NK-92 (cell line): ENCODE data around the gene SVIL.
"Not testable (repeated sequence)": the region's sequence is repeated elsewhere in the genome, so short reads cannot be mapped to it uniquely, and the experiment has no call there.

Source experiments
- DNase-seq: peaks from one replicate; lab custom pipeline; 2025; ENCODE audit not compliant: unreplicated experiment; lab: John Stamatoyannopoulos, UW

SVIL gene

GRCh38 chr10:29607576-29607975 lies 27.2 kb downstream of the SVIL start:
- no peak for DNase-seq

GRCh38 chr10:29606693-29607092 lies 28.1 kb downstream of the SVIL start:
- not testable (repeated sequence) for DNase-seq

DNA sequence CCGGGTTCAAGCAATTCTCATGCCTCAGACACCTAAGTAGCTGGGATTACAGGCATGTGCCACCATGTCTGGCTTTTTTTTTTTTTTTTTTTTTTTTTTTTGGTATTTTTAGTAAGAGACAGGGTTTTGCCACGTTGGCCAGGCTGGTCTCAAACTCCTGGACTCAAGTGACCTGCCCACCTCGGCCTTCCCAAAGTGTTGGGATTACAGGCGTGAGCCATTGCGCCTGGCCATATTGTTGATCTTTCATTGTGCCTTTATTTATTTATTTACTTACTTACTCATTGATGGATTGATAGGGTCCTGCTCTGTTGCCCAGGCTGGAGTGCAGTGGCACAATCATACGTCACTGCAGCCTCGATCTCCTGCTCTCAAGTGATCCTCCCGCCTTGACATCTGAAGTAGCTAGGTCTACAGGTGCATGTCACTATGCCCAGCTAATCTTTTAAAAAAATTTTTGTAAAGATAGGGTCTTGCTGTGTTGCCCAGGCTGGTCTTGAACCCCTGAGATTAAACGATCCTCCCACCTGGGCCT lies 30.4 kb downstream of the SVIL start:
- DNase-seq, result no peak

DNA sequence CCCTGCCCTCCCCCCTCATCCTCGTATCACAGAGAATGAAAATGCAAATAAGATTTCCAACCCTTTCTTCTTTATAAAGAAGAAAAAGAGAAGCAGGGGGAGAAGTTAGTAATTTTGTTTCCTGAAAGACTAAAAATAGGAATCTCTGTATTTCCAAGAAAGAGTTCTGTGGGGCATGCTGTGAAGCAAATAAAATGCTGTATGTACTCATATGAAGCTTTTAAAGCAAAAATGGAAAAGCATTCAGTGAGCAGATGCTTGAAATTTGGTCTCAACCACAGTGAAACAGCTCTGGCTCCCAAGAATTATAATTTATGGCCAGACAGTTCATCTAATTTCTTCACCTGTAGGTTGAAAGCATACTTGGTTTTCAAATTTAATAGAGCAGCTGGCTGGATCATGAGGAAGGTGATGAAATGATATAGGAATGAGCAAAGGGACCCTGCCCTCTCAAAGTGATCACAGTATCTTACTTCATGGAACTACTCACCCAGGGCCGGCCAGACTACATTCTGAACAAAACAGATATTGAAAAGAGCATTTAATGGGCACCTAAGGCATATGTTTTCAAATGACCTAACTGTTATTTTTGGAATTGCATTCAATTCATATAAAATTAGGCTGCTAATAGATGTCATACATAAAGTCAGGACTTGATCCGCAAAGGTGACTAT lies 31.4 kb downstream of the SVIL start:
- DNase-seq, result no peak

DNA sequence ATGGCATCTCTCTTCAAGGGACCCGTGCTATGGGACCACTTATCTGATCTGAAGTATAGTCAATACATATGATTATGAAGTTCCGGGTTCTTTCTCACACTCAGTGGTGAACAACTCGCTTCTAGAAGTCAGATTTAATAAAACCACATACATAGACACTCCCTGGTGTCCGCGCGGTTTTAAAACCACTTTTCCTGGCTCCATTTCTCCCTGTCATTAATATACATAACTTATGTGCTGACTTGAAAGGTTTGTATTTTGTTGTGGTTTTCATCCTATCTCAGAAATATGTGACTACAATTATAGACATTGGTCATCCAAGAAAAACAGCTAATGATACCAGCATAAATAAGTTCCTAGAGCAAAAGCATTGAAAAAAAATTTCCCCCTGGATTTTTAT lies 34.0 kb downstream of the SVIL start:
- no peak for DNase-seq

- DNase-seq, result no peak
Measured at GRCh38 chr10:29600067-29600466, 34.7 kb downstream of the SVIL start.

GRCh38 chr10:29598851-29599311 lies 35.9 kb downstream of the SVIL start:
- DNase-seq, result no peak

DNA sequence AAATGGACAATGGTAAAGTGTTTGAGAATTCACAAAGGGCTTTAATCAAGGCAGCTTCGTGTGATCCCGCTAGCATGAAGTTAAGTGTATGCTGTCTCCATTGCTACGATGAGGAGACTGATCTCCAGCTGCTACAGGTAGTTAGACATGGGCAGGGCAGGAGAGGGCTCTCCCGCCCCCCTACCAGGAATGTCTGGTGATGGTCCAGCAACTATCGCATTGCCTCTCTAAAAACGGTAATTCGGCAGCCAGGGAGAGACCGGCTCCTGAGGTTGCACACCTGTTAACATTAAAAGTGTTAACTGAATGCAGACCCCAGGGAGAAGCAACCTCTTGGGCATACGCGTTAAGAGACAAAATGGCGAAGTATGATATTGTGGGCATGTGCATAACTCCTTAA lies 37.9 kb downstream of the SVIL start:
- no peak for DNase-seq

- no peak for DNase-seq
Measured at GRCh38 chr10:29596356-29596755, 38.4 kb downstream of the SVIL start.

DNA sequence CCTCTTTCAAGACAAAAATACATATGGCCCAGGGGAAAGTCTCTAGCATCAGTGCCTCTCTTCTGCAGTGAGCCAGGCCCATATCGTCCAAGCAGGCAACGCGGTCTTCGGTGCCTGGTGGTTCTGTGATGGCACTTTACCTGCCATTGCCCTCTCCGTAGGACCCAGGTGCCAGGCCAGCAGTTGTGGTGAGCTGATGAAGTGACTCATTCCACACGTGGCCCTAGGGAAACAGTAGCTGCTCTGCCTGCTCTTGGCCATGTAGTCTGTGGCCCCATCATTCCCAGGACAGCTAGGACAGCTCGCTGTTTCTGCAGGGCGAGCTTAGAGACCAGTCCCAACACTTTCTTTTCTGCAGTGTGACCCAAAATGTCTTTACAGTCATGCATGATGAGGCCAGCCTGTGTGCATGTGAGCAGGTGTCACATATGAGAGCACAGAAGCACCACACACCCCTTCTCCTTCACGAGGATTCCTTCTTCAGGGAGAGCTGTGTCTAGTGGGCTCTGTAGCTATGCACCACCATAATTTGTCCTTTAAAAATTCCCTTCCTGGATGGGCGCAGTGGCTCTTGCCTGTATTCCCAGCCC lies 39.0 kb downstream of the SVIL start:
- DNase-seq, result no peak

DNA sequence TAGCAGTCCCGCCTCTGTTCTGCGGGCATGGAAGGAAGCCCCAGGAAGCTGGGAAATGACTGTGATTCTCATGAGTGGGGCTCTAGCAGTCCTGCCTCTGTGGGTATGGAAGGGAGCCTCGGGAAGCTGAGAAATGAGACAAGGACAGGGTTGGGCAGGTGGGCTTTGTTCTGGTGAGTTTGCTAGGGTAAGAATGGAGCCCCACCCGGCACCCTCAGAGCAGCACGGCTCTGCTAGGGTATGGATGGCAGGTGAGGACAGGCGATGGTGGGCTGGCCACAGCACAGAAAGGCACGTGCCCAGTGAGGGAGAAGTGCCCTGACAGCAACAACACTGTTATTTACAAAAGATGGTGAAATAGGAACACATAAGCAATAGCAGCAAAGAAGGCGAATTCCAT lies 39.6 kb downstream of the SVIL start:
- DNase-seq, result no peak

DNA sequence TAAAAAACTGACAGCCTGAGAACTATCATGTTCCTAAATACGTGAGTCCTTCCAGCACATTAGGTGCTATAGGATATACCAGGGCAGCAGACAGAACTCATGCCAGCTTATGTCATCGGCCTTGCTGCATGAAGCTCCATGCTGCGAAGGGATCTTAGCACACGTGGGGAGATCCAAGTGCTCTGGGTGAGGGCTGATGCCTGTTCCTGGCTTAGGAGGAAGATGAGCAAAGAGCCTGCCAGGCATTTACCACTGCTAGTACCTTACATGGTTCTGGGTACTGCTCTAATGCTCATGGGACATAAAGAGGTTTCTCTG lies 43.2 kb downstream of the SVIL start:
- DNase-seq, result no peak

DNA sequence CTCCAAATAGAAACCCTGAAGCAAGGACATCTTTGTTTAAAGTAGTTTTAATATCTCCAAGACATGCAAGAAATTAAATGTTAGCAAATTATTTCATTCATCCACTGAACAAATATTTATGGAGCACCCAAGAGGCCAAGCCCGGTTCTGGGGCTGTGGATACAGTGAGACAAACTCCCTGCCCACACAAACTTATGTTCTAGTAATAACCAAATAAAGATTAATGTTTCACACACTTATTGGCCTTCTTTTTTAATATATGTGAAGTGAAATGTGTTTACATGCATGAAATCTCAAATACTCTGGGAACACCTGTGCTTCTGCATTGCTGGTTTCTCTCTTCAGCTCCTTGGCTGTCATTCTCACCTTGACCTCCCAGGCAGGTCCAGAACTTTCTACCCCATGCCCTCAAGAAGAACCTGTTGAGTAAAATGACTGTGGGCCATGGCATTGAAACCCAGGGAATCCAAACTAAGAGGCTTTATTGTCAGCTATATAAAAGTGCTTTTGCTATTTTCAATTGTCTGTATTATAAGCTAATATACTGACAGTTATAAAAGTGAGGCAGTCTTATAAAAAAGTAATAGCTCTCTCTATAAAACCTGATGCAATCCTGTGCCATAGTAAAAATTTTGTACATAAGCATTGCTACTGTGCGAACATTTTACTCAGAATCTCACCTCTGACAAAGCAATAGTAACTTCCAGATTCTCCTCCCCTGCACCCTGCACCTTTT lies 43.7 kb downstream of the SVIL start:
- DNase-seq, result no peak

- DNase-seq, result no peak
Measured at GRCh38 chr10:29588629-29589421, 45.9 kb downstream of the SVIL start.

GRCh38 chr10:29587750-29588628 lies 46.8 kb downstream of the SVIL start:
- not testable (repeated sequence) for DNase-seq

- not testable (repeated sequence) for DNase-seq
Measured at GRCh38 chr10:29587102-29587749, 47.5 kb downstream of the SVIL start.

DNA sequence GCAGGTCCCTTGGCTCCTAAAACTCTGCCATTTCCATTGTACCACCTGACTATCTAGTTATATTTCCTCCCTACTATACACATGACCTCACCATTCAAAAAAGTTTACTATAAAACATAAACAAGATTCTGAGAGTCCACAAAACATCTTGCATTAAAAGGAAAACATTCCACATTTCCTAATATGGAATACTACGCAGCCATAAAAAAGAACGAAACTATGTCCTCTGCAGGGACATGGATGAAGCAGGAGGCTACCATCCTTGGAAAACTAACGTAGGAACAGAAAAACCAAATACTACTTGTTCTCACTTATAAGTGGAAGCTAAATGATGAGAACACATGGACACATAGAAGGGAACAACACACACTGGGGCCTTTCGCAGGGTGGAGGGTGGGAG lies 48.3 kb downstream of the SVIL start:
- DNase-seq, result no peak

GRCh38 chr10:29585488-29585976 lies 49.2 kb downstream of the SVIL start:
- DNase-seq, result no peak

GRCh38 chr10:29584436-29584835 lies 50.3 kb downstream of the SVIL start:
- DNase-seq, result no peak

- DNase-seq, result no peak
Measured at GRCh38 chr10:29583674-29584073, 51.1 kb downstream of the SVIL start.
